H1 (cell line): ENCODE results near the gene AFF2. TPM values are rescaled to one million over a fixed set of nuclear protein-coding genes. Genes with fewer than 3 reads are reported as not detected.

Source experiments
- CTCF ChIA-PET: fragments of 300-600 bp; sonication (Branson Sonifier 250); formaldehyde crosslinking; loops from one replicate; lab custom pipeline; 2021; ENCODE audit not compliant: partially characterized antibody; lab: Charles Lee
- POLR2A ChIA-PET: fragments of 300-600 bp; sonication (Branson Sonifier 250); formaldehyde crosslinking; loops from one replicate; lab custom pipeline; 2021; ENCODE audit warnings: inconsistent platforms; ENCODE audit not compliant: partially characterized antibody; lab: Charles Lee
- DNase-seq, 2 experiments: peaks; one replicate each; pipeline versions ENCODE4 v3.0.0 to v3.0.0-alpha.2; 2010 to 2022; ENCODE audit warnings: low spot score in 2 of 2, low read depth in 1 of 2, mixed read lengths in 1 of 2
- FAIRE-seq: peaks from 2 replicates; lab custom pipeline; 2011; peaks lifted over from hg19 to GRCh38; lab: Jason Lieb, UNC
- H2AFZ ChIP-seq: 2 replicates; pipeline ENCODE4 v1.8.1; 2012; ENCODE audit warnings: low read length, inconsistent platforms
- H2AK5ac ChIP-seq: 2 replicates; pipeline ENCODE4 v1.6.1; 2013; ENCODE audit warnings: low read depth, low read length
- H2BK120ac ChIP-seq: replicated peaks from 2 replicates; pipeline ENCODE3; 2013; ENCODE audit warnings: low read depth, low read length, inconsistent platforms
- H2BK12ac ChIP-seq: 2 replicates; pipeline ENCODE4 v1.6.1; 2013; ENCODE audit warnings: low read depth, low read length
- H2BK15ac ChIP-seq: 2 replicates; pipeline ENCODE4 v1.6.1; 2013; ENCODE audit warnings: low read length
- H2BK20ac ChIP-seq: 2 replicates; pipeline ENCODE4 v1.6.1; 2013; ENCODE audit warnings: low read length
- H2BK5ac ChIP-seq: 2 replicates; pipeline ENCODE4 v1.6.1; 2013; ENCODE audit warnings: low read depth, low read length
- H3K14ac ChIP-seq: 2 replicates; pipeline ENCODE4 v1.6.1; 2013; ENCODE audit warnings: inconsistent platforms; ENCODE audit not compliant: insufficient read length
- H3K18ac ChIP-seq: 2 replicates; pipeline ENCODE4 v1.6.1; 2013; ENCODE audit warnings: low read length; ENCODE audit errors: extremely low read depth
- H3K23ac ChIP-seq: 2 replicates; pipeline ENCODE4 v1.6.1; 2013; ENCODE audit warnings: inconsistent platforms; ENCODE audit not compliant: insufficient read length
- H3K23me2 ChIP-seq: 2 replicates; pipeline ENCODE4 v1.6.1; 2013; ENCODE audit warnings: low read depth, low read length
- H3K27ac ChIP-seq: 2 replicates; pipeline ENCODE4 v1.6.1; 2011; ENCODE audit warnings: low read depth, low read length, inconsistent platforms
- H3K27me3 ChIP-seq, 4 experiments: replicated peaks in 1 of 4; 1 replicate in 1 of 4; 2 replicates in 3 of 4; pipeline versions ENCODE4 v1.6.1 to v1.8.1; 2011 to 2013; ENCODE audit warnings: low read length in 3 of 4, mild to moderate bottlenecking in 3 of 4, inconsistent platforms in 2 of 4, mixed read lengths in 2 of 4, moderate library complexity in 1 of 4; ENCODE audit not compliant: control insufficient read depth in 3 of 4, insufficient read depth in 3 of 4; ENCODE audit errors: extremely low read depth in 1 of 4
- H3K36me3 ChIP-seq, 4 experiments: 2 replicates each; pipeline versions ENCODE4 v1.6.1 to v1.8.1; 2011 to 2013; ENCODE audit warnings: mild to moderate bottlenecking in 4 of 4, low read length in 3 of 4, moderate library complexity in 2 of 4, control low read depth in 1 of 4, inconsistent platforms in 1 of 4; ENCODE audit not compliant: insufficient read depth in 4 of 4, control insufficient read depth in 2 of 4
- H3K4ac ChIP-seq: replicated peaks from 2 replicates; pipeline ENCODE3; 2013; ENCODE audit warnings: low read length, low read depth, mixed read lengths, inconsistent platforms; ENCODE audit not compliant: insufficient read length
- H3K4me1 ChIP-seq, 4 experiments: replicated peaks in 1 of 4; 1 replicate in 1 of 4; 2 replicates in 3 of 4; pipeline versions ENCODE4 v1.6.1 to v1.8.1; 2011 to 2013; ENCODE audit warnings: low read length in 3 of 4, inconsistent platforms in 2 of 4, mixed read lengths in 1 of 4; ENCODE audit not compliant: insufficient read depth in 4 of 4, control insufficient read depth in 3 of 4
- H3K4me2 ChIP-seq, 2 experiments: 2 replicates each; pipeline versions ENCODE4 v1.6.1 to v1.8.1; 2011 to 2013; ENCODE audit warnings: low read depth in 2 of 2, low read length in 2 of 2, control low read depth in 1 of 2, inconsistent platforms in 1 of 2, mild to moderate bottlenecking in 1 of 2; ENCODE audit not compliant: insufficient read depth in 1 of 2
- H3K4me3 ChIP-seq, 4 experiments: fragments of 200-600, 300-600 bp in 1 of 4; sonication (generic), shearing (Covaris generic), sonication (Bioruptor Twin) in 1 of 4; 2 replicates each; pipeline versions ENCODE4 v1.5.1 to v1.8.1; 2011 to 2016; ENCODE audit warnings: low read length in 4 of 4, low read depth in 3 of 4, control low read depth in 2 of 4, inconsistent platforms in 2 of 4, mild to moderate bottlenecking in 2 of 4, mixed read lengths in 1 of 4, moderate library complexity in 1 of 4; ENCODE audit not compliant: insufficient read depth in 2 of 4; ENCODE audit errors: extremely low read depth in 1 of 4
- H3K56ac ChIP-seq: replicated peaks from 2 replicates; pipeline ENCODE3; 2013; ENCODE audit warnings: low read depth, mild to moderate bottlenecking, mixed read lengths, low read length, inconsistent platforms; ENCODE audit not compliant: insufficient read length
- H3K79me1 ChIP-seq: 2 replicates; pipeline ENCODE4 v1.6.1; 2013; ENCODE audit warnings: low read depth, low read length, control low read depth
- H3K79me2 ChIP-seq, 2 experiments: 2 replicates each; pipeline versions ENCODE4 v1.6.1 to v1.8.1; 2012 to 2013; ENCODE audit warnings: low read length in 2 of 2, mild to moderate bottlenecking in 2 of 2, inconsistent platforms in 1 of 2; ENCODE audit not compliant: insufficient read depth in 2 of 2, control insufficient read depth in 1 of 2
- H3K9ac ChIP-seq, 4 experiments: replicated peaks in 1 of 4; 1 replicate in 1 of 4; 2 replicates in 3 of 4; pipeline versions ENCODE4 v1.6.1 to v1.8.1; 2011 to 2013; ENCODE audit warnings: low read depth in 3 of 4, low read length in 3 of 4, control low read depth in 2 of 4, mild to moderate bottlenecking in 2 of 4, moderate library complexity in 2 of 4, inconsistent platforms in 1 of 4; ENCODE audit errors: extremely low read depth in 1 of 4
- H3K9me3 ChIP-seq, 2 experiments: 2 replicates each; pipeline versions ENCODE4 v1.6.1 to v1.8.1; 2012 to 2013; ENCODE audit warnings: mild to moderate bottlenecking in 2 of 2, moderate library complexity in 2 of 2, control low read depth in 1 of 2, inconsistent platforms in 1 of 2, low read depth in 1 of 2, low read length in 1 of 2, mixed read lengths in 1 of 2; ENCODE audit not compliant: insufficient read depth in 2 of 2
- H4K20me1 ChIP-seq, 2 experiments: replicated peaks in 1 of 2; 2 replicates each; pipeline versions ENCODE3 to v1.8.1; 2011 to 2013; ENCODE audit warnings: inconsistent platforms in 2 of 2, low read length in 2 of 2, mild to moderate bottlenecking in 1 of 2; ENCODE audit not compliant: insufficient read depth in 2 of 2, control insufficient read depth in 1 of 2
- H4K5ac ChIP-seq: 2 replicates; pipeline ENCODE4 v1.6.1; 2013; ENCODE audit warnings: low read length, low read depth, mixed read lengths, inconsistent platforms; ENCODE audit not compliant: insufficient read length
- H4K8ac ChIP-seq: 2 replicates; pipeline ENCODE4 v1.8.0; 2013; ENCODE audit warnings: mild to moderate bottlenecking, moderate library complexity, low read length, inconsistent platforms; ENCODE audit not compliant: insufficient read depth; ENCODE audit errors: extremely low read depth
- H4K91ac ChIP-seq: replicated peaks from 2 replicates; pipeline ENCODE3; 2013; ENCODE audit warnings: low read length, mixed read lengths, inconsistent platforms; ENCODE audit not compliant: insufficient read length
- BACH1 ChIP-seq: IDR thresholded peaks from 2 replicates; pipeline ENCODE4 v1.6.1; 2012; ENCODE audit warnings: low read length, improper control_type of control experiment
- CHD1 ChIP-seq: IDR thresholded peaks from 2 replicates; pipeline ENCODE4 v1.6.1; 2012; ENCODE audit warnings: low read depth, low read length, improper control_type of control experiment
- CHD2 ChIP-seq: IDR thresholded peaks from 2 replicates; pipeline ENCODE4 v1.6.1; 2012; ENCODE audit warnings: low read length, improper control_type of control experiment
- EZH2 ChIP-seq: fragments of 200-600 bp; sonication (generic); IDR thresholded peaks from 2 replicates; pipeline ENCODE4 v1.7.1; 2012; ENCODE audit warnings: low read depth, mild to moderate bottlenecking, moderate library complexity, low read length, inconsistent platforms; ENCODE audit not compliant: severe bottlenecking
- JUND ChIP-seq: IDR thresholded peaks from 2 replicates; pipeline ENCODE4 v1.6.1; 2011; ENCODE audit warnings: mild to moderate bottlenecking, improper control_type of control experiment, low read length
- RXRA ChIP-seq: IDR thresholded peaks from 2 replicates; pipeline ENCODE4 v1.6.1; 2011; ENCODE audit warnings: low read depth, mild to moderate bottlenecking, low read length, moderate library complexity; ENCODE audit not compliant: insufficient read depth
- SAP30 ChIP-seq: fragments of 300-600 bp; sonication (generic); IDR thresholded peaks from 2 replicates; pipeline ENCODE4 v1.7.1; 2012; ENCODE audit warnings: low read length, moderate library complexity, mild to moderate bottlenecking, inconsistent platforms; ENCODE audit not compliant: insufficient read depth, insufficient replicate concordance
- SIN3A ChIP-seq, 2 experiments: IDR thresholded peaks in 1 of 2; conservative IDR thresholded peaks in 1 of 2; 2 replicates each; pipeline ENCODE4 v1.6.1; 2011 to 2012; ENCODE audit warnings: low read length in 2 of 2, improper control_type of control experiment in 1 of 2, low read depth in 1 of 2, mild to moderate bottlenecking in 1 of 2
- TAF7 ChIP-seq: optimal IDR thresholded peaks from 2 replicates; pipeline ENCODE3; 2011; ENCODE audit warnings: low read depth, mild to moderate bottlenecking, inconsistent platforms, low read length, moderate library complexity, borderline replicate concordance
- ZNF274 ChIP-seq: IDR thresholded peaks from 2 replicates; pipeline ENCODE4 v1.7.0; 2012; ENCODE audit warnings: low read length, borderline replicate concordance; ENCODE audit errors: extremely low read depth
- whole genome bisulfite sequencing, 2 experiments: shearing (Covaris generic) in 1 of 2; methylation state at CpG; one replicate each; pipeline versions ENCODE4 v1.1.6 to v1.1.7; 2013 to 2015; ENCODE audit warnings: low lambda C conversion rate in 2 of 2, mixed read lengths in 2 of 2, inconsistent platforms in 1 of 2, low coverage in 1 of 2, missing lambda C conversion rate in 1 of 2; ENCODE audit not compliant: insufficient replicate concordance in 2 of 2, insufficient coverage in 1 of 2, insufficient read length in 1 of 2; ENCODE audit errors: extremely low coverage in 1 of 2, missing lambda C conversion rate in 1 of 2; 5-methylcytosine and 5-hydroxymethylcytosine counted together
- polyA plus RNA-seq, 7 experiments: library from polyadenylated mRNA; depleted of rRNA in 3 of 7; stranded (reverse) in 5 of 7; unstranded in 2 of 7; fragments of >200 nt in 5 of 7; fragments of 200-250 nt in 2 of 7; gene quantifications; 1 replicate in 5 of 7; 2 replicates in 1 of 7; 4 replicates in 1 of 7; pipeline versions ENCODE4 v1.2.1 to v1.2.3, GENCODE V29; 2011 to 2013; ENCODE audit warnings: missing spikeins in 2 of 7, mixed read lengths in 2 of 7
- total RNA-seq: library from RNA; stranded (reverse); fragmentation: NEBNext Ultra II Directional; extraction: Animal tissue kit (Norgen Biotek cat#: 25700); gene quantifications from 2 replicates; pipeline ENCODE4 v1.2.1, GENCODE V29; 2021
- TF ChIP-seq, protein P1 (sequence below), 3 experiments: IDR thresholded peaks; 1 replicate in 2 of 3; 2 replicates in 1 of 3; pipeline versions ENCODE4 v1.5.1 to v1.6.1; 2011; ENCODE audit warnings: low read length in 3 of 3, mild to moderate bottlenecking in 3 of 3, inconsistent platforms in 2 of 3, low read depth in 1 of 3, moderate library complexity in 1 of 3; ENCODE audit not compliant: insufficient read depth in 1 of 3; ENCODE audit errors: control extremely low read depth in 1 of 3

The AFF2 gene
- total and polyA plus RNA-seq, 2 of the 8 experiments (the other 6 are each of a cell fraction or from before 2014, with no cell fraction given) = 2.0 to 7.3 TPM

GRCh38 chrX:148556498-148556897 lies 56.1 kb downstream of the AFF2 start:
- Histone ChIP-seq H3K79me1 (no peaks in the 10 kb centered on the region), H3K27me3 (no peaks in the 10 kb centered on the region), H4K5ac (no peak overlapping the region), H2BK12ac (no peak overlapping the region), H3K14ac (no peak overlapping the region), H2BK15ac (no peak overlapping the region), H2AFZ (no peak overlapping the region), H2BK120ac (no peak overlapping the region), H3K4me3 (no peak overlapping the region), H3K27ac (no peak overlapping the region), H4K91ac (no peak overlapping the region), H3K23me2 (no peaks in the 10 kb centered on the region), H2AK5ac (no peak overlapping the region), H3K56ac (no peak overlapping the region), H2BK5ac (no peak overlapping the region), H4K20me1 (no peaks in the 10 kb centered on the region), H3K9me3 (no peaks in the 10 kb centered on the region), H3K4me2 (no peak overlapping the region), H3K4me1 (no peaks in the 10 kb centered on the region), H3K36me3 (no peaks in the 10 kb centered on the region), H3K9ac (no peak overlapping the region), H3K79me2 (no peaks in the 10 kb centered on the region), H2BK20ac (no peak overlapping the region), H3K4ac (no peak overlapping the region), H3K23ac (no peak overlapping the region), H3K18ac (no peak overlapping the region), H4K8ac (no peak overlapping the region)
- FAIRE-seq (no peak), DNase-seq (no peak)
- WGBS, 2 experiments = 100% methylated on average over 1 of the region's 1 CpG; no CpG with 5 or more reads in 1 of the 2 experiments
- POLR2A ChIA-PET = interaction anchor here (0.8 kb wide), 1 partner anchor 356 kb away, joined by 3 read pairs; no protein-coding TSS in a partner anchor
- CTCF ChIA-PET = interaction anchor here (1.0 to 1.6 kb wide), 2 partner anchors 12 to 915 kb away, joined by 3 to 6 read pairs; no protein-coding TSS in a partner anchor
- TF ChIP-seq BACH1 (no peak), JUND (no peak), TAF7 (no peak), RXRA (no peak), EZH2 (no peak), CHD1 (no peak), SAP30 (no peak), CHD2 (no peak), SIN3A (conservative IDR thresholded peaks at IDR 0.05 in 1 of 2, IDR thresholded peaks at IDR 0.05 in 1 of 2; ENCODE audit: low read depth in 1 of 2, low read length in 2 of 2) (no peak), ZNF274 (no peak)
- TF ChIP-seq, protein P1, sequence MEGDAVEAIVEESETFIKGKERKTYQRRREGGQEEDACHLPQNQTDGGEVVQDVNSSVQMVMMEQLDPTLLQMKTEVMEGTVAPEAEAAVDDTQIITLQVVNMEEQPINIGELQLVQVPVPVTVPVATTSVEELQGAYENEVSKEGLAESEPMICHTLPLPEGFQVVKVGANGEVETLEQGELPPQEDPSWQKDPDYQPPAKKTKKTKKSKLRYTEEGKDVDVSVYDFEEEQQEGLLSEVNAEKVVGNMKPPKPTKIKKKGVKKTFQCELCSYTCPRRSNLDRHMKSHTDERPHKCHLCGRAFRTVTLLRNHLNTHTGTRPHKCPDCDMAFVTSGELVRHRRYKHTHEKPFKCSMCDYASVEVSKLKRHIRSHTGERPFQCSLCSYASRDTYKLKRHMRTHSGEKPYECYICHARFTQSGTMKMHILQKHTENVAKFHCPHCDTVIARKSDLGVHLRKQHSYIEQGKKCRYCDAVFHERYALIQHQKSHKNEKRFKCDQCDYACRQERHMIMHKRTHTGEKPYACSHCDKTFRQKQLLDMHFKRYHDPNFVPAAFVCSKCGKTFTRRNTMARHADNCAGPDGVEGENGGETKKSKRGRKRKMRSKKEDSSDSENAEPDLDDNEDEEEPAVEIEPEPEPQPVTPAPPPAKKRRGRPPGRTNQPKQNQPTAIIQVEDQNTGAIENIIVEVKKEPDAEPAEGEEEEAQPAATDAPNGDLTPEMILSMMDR (IDR thresholded peaks at IDR 0.05; ENCODE audit: control extremely low read depth in 1 of 3, insufficient read depth in 1 of 3, low read depth in 1 of 3, low read length in 3 of 3) = no peak
